GM08714 (cell line): ENCODE measurements around the gene CEP350.
"Not testable (repeated sequence)": the region's sequence is repeated elsewhere in the genome, so short reads cannot be mapped to it uniquely, and the experiment has no call there.

Experiments
- H3K4me3 ChIP-seq: fragments of 200-500 bp; sonication (Bioruptor generic); 2 replicates; pipeline ENCODE4 v1.5.1; 2014; ENCODE audit warnings: mild to moderate bottlenecking, low read length, inconsistent platforms
- ZNF274 ChIP-seq: IDR thresholded peaks from 2 replicates; pipeline ENCODE4 v1.6.1; 2012; ENCODE audit warnings: mild to moderate bottlenecking, low read depth, low read length

CEP350 gene

DNA sequence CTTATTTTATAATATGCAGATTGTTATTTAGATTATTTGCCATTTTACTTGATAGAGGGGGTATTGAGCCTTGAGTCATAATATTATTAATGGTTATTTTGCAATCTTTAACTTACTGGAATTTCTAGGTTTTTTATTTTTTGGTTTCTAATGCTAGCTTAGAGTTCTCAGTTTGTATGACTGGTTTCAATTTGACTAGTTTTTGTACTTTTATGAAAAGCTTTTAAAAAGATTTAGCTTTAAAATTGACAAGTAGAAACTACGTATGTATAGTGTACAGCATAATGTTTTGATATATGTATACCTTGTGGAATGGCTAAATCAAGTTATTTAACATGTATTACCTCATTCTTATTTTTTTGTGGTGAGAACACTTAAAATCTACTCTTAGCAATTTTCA lies 41.5 kb downstream of the CEP350 start:
- no peak overlapping the region for H3K4me3 ChIP-seq
- no peak for TF ChIP-seq ZNF274

DNA sequence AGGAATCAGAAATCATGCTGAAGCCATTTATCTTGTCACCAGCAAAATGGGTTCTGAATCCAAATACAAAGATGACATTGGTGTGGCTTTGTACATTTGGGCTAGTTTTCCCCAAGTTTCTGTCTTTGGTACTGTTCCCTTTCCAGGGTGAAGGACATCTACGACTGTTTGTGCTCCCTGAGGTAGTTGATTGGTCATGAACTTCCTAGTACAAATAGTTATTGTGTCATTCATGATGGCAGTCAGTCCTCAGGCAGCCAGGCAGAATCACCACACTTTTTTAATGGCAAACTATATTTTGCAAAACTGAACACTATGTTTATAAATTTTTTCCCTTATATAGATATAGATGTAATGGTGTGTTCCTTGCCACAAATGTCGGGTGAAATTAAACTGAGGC lies 46.0 kb downstream of the CEP350 start:
- no peak overlapping the region for H3K4me3 ChIP-seq
- no peak for TF ChIP-seq ZNF274

DNA sequence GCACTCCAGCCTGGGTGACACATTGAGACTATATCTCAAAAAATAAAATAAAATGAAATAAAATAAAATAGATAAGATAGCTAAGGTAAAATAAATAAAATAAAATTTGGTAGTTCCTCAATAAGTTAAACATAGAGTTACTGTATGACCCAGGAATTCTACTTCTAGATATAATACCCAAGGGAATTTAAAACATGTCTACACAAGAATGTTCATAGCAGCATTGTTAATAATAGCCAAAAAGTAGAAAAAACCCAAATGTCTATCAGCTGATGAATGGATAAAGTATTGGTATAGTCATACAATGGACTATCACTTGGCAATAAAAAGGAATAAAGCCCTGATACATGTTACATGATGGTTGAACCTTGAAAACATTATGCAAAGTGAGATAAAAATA lies 47.8 kb downstream of the CEP350 start:
- no peak for TF ChIP-seq ZNF274
- H3K4me3 ChIP-seq, result no peak overlapping the region; the same call in 1 of the 2 replicates

DNA sequence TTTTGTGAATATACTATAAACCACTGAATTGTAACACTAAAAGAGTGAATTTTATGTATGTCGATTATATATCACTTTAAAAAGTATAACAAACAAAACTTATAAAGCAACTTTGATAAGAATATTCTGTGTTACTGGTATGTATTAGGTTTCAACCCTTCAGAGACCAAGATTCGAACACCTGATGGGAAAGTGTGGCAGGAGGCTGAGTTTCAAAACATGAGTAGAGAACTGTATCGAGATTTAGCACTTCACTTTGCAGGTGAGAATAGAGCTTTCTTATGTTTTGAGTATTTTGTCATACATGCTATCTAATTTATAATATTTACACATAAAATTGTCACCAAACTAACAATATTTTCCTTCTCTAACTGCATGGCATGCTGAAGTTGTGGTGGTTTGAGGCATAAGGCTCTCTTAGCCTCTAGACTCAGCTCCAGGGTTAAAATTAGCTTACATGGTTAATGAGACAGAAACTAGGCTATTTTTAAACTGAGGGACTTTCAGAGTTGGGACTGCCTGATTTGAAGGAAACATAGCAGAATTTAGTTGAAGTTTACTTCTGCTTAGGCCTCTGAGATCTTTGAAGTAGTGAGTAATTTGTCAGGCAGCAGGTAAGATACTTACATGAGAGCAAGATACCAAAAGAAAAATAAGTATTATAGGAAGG lies 48.6 kb downstream of the CEP350 start:
- no peak for TF ChIP-seq ZNF274
- H3K4me3 ChIP-seq, result no peak overlapping the region

DNA sequence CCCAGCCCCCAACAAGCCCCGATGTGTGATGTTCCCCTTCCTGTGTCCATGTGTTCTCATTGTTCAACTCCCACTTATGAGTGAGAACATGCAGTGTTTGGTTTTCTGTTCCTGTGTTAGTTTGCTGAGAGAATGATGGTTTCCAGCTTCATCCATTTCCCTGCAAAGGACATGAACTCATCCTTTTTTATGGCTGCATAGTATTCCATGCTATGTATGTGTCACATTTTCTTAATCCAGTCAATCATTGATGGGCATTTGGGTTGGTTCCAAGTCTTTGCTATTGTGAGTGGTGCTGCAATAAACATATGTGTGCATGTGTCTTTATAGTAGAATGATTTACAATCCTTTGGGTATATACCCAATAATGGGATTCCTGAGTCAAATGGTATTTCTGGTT lies 52.2 kb downstream of the CEP350 start:
- H3K4me3 ChIP-seq, result not testable (repeated sequence)

DNA sequence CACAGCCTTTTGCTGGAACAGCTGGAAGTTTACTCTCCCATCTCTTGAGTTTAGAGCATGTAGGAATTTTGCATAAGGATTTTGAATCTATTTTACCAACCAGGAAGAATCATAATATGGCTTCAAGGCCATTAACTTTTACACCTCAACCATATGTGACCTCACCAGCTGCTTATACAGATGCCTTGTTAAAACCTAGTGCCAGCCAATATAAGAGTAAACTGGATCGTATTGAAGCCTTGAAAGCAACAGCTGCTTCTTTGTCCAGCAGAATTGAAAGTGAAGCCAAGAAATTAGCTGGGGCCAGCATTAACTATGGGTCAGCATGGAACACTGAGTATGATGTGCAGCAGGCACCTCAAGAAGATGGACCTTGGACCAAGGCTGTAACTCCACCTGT lies 65.4 kb downstream of the CEP350 start:
- TF ChIP-seq ZNF274, result no peak
- H3K4me3 ChIP-seq, result no peak overlapping the region

DNA sequence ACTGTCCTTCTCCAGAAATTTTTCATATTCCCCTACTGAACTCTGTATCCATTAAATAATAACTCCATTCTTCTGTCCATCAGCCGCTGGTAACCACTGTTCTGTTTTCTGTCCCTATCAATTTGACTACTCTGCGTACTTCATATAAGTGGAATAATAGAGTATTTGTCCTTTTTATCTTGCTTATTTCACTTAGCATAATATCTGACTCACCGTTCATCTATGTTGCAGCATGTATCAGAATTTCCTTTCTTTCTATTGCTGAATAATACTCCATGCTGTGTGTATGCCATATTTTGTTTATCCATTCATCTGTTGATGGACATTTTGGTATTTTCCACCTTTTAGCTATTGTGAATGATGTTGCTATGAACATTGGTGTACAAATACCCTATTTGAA lies 71.9 kb downstream of the CEP350 start:
- H3K4me3 ChIP-seq, result no peak overlapping the region
- no peak for TF ChIP-seq ZNF274

DNA sequence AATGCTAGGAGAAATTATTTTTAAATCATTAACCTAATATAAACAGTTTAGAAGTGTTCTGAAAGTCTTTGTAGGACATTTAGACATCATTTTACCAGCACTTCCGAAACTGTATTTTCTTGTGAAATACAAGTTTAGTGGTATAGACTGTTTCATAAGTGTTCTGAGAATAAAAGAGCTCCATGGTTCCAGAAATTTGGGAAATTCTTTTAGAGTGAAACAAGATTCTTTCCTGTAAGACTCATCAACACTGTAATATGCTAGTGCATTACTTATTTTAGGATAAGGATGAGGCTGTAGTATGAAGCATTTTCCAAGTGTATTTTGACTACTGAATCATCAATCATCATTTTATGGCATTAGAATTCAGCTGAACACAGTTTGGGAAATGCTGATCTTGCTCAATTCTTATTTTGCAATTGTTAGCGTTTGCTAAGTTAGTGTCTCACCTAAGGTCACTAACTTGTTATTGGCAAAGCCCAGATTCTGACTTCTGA lies 73.4 kb downstream of the CEP350 start:
- H3K4me3 ChIP-seq, result no peak overlapping the region
- TF ChIP-seq ZNF274, result no peak

DNA sequence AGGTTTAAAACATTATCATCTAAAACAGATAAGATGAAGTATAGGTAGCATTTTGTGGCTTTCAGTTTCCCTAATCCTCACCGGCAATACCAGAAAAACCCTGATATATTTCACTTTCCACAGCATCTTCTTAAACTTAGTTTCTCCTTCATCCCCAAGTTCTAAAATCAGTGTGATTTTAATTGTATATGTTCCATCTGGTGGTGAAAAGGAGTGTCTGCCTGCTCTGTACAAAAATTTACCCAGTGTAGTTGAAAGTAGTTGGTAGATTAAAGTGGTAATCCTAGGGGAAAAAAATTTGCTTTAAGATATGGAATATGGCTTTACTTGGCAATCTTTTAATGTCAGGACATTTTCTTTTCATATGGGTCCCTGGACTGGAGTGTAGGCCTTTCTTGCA lies 74.3 kb downstream of the CEP350 start:
- TF ChIP-seq ZNF274, result no peak
- H3K4me3 ChIP-seq, result no peak overlapping the region

DNA sequence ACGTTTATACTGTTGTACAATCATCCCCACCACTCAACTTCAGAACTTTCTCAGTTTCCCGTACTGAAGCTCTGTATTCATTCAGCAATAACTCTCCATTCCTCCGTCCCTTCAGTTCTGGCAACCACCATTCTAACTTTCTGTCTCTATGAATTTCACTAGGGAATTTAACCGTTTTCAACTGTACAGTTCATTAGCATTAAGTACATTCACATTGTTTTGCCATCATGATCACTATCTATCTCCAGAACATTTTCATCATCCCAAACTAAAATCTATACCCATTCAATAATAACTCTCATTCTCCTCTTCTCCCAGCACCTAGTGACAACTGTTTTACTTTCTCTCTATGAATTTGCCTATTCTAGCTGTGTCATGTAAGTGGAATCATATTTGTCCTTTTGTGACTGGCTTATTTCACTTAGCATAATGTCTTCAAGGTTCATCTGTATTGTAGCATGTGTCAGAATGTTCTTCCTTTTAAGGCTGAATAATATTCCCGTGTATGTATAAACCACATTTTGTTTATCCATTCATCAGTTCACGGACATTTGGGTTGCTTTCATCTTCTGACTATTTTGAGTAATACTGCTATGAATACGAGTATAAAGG lies 75.0 kb downstream of the CEP350 start:
- no peak for TF ChIP-seq ZNF274
- H3K4me3 ChIP-seq, result no peak overlapping the region

DNA sequence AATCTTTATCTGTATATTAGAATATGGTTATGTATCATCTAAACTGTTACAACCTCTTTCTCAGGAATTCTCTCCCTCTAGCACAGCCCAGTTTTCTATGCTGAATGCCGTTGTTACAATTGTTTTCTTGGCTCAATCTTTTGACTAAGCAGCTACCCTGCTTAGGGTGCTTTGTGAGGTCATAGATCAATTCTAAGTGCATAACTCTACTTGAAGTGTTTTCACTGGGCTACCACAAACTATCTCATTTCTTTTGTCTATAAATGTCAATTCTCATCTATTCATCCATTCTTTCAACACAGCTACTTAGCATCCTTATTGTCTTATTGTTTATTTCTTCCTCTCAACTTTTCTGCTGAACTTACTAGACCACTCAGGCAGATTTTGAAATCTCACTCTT lies 77.1 kb downstream of the CEP350 start:
- TF ChIP-seq ZNF274, result no peak
- H3K4me3 ChIP-seq, result no peak overlapping the region

DNA sequence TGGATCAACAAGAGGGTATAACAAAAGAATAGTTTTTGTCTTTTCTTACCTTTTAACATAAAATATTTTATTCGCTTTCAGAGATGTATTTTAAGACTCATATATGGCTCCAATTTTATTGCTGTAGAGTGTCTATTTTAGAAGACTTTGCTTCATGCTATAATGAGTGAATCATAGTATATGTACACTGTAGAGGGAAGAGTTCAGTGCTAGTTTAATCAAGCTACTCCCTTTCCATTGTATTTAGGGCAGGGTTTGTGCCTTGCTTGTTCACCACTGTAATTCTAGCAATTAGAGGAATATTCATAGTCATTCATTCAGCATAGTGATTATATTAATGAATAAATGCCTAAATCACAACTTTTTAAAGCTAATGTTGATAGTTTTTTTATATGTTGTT lies 78.8 kb downstream of the CEP350 start:
- no peak overlapping the region for H3K4me3 ChIP-seq
- no peak for TF ChIP-seq ZNF274

DNA sequence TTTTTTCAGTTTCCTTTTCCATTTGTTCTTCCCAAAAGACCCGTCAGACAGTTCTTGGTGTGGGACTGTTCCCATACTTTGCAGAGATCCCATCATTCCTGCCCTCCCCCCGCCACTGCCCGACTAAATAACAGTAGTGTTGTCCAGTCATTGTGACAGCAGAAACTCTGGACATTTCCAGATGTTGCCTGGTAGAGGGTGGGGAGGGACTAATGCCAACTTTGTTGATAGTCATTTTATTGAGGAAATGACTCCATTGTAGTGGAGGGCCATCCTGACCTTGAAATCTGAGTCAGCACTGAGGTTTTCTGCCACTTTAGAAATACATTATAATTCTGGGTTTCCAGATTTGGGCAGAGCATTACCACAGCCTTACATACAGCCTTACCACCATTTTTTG lies 85.4 kb downstream of the CEP350 start:
- TF ChIP-seq ZNF274, result no peak
- no peak overlapping the region for H3K4me3 ChIP-seq

DNA sequence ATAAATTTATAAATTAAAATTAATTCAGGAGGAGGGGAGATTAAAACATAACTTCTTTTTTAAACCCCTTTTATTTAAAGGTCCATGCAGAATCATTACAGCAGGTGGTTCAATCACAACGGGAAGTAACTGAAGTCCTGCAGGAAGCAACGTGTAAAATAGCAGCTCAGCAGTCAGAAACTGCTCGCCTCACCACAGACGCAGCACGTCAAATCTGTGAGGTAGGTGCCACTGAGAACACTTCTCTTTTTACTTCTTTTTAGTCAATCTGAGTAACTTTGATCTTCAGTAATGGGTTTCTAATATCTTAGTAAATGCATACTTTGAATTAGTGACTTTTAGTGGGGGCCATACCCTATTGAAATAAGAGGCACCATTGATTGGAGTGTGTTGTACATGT lies 87.0 kb downstream of the CEP350 start:
- no peak for TF ChIP-seq ZNF274

DNA sequence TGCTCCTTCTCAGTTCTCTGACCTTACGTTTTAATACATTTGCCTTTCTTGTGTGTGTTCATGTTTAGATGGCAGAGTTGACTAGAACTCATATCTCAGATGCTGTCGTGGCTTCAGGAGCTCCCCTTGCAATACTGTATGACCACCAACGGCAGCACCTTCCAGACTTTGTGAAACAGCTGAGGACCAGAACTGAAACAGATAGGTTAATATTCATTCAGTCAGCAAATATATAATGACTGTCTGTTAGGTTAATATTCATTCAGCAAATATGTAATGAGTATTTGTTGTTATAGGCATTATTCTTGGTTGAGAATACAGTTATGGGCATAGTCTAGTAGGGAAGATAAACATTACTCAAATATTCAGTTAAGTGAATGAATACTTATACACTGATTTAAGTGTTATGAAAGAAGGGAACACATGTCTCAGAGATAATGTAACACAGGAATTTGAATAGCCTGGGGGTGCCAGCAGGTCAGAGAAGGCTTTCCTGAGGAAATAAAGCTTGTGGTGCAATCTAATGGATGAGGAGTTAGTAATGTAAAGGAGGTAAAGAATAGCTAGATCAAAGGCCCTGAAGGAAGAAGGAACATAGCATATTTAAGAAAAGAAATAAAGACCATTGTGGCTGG lies 88.5 kb downstream of the CEP350 start:
- no peak overlapping the region for H3K4me3 ChIP-seq
- no peak for TF ChIP-seq ZNF274

More for the DNA sequence above, 87.0 kb downstream of the CEP350 start:
- no peak overlapping the region for H3K4me3 ChIP-seq

DNA sequence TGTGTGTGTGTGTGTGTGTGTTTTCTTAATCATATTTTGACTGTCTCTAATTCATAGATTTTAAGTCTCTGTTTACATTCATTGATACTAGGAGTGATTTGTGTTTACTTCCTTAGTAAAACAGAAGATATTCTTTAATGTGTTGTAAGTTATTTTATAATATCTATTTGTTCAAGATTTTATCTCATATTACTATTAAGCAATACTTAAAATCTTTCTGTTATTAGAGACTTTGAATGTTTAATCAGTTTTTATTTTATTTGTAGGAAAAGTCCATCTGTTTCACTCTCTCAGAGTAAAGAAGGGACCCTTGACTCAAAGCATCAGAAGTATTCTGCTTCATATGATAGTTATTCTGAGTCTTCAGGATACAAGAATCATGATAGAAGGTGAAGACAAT lies 89.2 kb downstream of the CEP350 start:
- H3K4me3 ChIP-seq, result no peak overlapping the region
- no peak for TF ChIP-seq ZNF274
